GM18858 (cell line): ENCODE results near the gene CCDC187.
"Not testable (repeated sequence)": the region's sequence is repeated elsewhere in the genome, so short reads cannot be mapped to it uniquely, and the experiment has no call there.

Source experiments
- ATAC-seq: cut with Tn5 transposase; IDR thresholded peaks from one replicate; pipeline ENCODE4 v1.9.1; 2021; ENCODE audit not compliant: unreplicated experiment

The CCDC187 gene

DNA sequence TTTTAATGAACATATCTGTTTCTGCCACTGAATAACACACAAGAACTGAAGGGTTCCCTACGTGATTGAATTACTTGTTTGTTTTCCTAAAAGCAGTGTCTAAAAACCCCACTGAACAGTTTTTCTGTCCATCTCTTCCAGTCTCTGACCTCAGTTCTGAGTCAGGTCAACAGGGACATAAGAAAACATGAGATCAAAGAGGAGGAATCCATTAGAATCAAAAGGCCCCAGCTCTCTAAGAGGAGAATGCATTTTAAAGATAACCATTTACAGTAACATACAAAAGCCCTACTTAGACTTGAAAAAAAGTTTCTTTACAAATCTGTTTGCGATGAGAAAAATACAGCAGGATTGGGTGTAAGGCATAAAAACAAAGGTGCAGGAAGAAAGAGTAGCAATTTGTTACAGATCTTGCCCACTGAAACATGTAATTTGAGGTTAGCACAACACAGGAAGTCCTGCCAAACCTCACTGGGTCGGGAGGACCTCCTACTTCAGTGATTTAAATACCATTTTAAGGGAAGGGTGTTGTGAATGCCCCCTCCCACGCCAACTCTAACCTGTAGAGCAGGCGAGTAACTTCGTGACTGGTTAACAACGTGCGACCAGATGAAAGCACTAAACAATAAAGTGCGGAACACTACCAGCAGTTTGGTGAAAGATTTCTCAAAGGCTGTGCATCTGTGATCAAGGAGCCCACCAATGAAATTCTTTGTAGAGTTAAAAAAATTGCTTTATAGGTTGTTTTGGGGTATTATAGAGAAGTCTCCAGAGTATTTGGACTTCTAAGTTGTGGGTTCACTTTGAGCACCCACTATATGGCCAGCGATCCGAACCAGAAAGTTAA is 59.5 kb downstream of the CCDC187 start:
- ATAC-seq = peak; percentile 29

DNA sequence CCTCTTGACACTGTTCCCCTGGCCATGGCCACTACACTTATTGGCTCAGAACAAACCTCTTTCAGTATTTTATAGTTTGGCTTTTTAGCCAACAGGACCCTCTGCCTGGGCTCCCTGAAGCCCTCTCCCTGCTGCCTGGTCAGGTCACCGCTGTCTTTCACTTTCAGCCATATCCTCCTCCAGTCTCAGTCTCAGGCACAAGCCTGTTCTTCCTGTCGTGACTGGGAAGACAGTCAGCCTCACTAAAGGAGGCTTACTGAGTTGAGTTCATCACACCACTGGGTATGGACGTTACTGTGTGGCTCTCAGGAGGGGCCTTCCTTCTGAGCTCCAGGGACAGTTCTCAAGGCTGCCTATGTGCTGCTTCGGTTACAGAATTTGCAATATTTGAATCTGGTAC is 60.3 kb downstream of the CCDC187 start:
- no peak for ATAC-seq

DNA sequence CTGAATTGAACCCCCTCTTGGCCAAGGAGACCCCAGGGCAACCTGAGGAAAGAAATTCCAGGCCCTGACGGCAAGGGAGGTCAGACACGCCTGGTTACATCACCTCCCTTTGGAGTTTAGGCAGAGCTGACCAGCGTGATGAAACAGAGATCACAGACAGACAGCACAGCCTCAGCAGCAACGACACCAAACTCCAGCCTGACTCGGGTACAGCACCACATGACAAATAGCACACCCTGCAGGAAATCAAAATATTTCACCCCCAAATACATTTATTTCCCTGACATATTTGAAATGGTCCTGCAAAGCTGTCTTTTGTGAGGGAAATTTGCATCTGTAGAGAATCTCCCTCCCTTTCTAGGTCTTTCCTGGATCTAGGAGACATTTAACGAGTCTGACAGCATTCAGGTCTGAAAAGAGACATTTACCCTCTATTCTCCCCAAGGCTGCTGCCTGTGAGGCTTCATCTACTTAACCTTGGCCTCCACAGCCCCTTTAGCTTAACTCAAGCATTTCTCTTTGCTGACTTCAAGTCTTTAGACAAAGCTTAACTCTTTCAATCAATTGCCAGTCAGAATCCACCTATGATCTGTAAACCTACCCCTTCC is 60.9 kb downstream of the CCDC187 start:
- no peak for ATAC-seq

DNA sequence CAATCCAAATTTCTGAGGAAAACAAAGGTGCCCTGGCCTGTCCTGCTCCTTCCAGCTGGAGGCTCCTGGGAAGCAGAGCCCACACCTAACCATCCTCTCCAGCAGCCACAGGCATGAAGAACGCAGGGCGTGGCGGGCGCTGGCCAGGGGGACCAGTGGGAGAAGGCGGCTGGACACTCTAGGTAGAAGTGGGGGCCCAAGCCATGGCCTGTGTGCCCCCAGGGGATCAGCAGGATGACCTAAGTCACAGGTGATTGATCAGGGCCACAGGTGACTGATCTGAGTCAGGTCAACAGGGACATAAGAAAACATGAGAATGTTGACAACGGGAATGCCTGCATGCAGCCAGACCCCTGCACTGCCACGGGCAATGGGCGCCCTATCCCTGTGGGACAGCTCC is 61.6 kb downstream of the CCDC187 start:
- ATAC-seq = no peak

DNA sequence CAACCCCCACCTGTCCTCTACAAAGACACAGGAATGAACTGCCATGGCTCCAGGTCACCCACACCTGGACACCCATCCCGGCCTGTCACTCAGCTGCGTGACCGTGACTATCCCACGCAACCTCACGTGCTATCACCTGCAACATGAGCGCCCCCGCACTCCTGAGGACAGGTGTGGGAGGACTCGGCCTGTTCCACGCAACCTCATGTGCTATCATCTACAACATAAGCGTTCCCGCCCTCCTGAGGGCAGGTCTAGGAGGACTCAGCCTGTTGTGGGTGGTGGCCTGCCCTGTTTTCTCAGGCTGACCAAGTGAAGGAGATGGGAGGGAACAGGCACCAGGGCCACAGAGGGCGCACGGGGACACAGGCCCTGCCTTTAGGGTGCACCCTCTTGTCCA is 62.4 kb downstream of the CCDC187 start:
- ATAC-seq = no peak

DNA sequence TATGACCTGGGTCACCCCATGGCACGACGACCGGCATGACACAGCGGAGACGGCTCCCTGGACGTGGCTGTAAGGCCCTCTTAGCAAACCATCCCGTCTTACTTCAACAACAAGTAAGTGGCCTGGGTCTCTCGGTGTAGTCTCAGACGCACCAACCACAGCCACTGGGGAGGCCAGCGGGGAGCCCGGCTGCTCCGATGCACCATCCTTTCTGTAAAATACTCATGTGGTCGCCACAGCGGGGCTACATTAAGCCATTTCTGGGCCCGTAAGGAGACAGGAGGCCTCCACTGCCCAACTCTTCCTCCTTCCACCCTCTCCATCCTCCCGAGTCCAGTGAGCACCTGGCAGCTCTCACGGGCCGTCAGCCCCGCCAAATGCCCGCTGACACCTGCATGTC is 63.0 kb downstream of the CCDC187 start:
- ATAC-seq = no peak

DNA sequence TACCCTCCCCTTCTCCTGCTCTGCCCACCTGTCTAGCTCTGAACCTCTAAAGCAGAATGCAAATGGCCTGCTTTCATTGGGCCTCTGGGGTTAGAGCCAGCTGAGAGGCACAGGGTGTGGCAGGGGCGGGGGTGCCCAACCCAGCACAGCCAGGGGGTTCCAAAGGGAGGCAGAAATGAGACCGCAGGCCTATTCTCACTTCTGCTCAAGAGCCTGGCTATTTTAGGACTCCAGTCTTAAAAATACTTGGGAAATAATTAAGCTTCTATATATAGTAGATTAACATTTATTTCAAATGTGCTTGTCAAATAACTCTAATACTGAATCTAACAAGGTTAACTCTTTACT is 63.9 kb downstream of the CCDC187 start:
- no peak for ATAC-seq

DNA sequence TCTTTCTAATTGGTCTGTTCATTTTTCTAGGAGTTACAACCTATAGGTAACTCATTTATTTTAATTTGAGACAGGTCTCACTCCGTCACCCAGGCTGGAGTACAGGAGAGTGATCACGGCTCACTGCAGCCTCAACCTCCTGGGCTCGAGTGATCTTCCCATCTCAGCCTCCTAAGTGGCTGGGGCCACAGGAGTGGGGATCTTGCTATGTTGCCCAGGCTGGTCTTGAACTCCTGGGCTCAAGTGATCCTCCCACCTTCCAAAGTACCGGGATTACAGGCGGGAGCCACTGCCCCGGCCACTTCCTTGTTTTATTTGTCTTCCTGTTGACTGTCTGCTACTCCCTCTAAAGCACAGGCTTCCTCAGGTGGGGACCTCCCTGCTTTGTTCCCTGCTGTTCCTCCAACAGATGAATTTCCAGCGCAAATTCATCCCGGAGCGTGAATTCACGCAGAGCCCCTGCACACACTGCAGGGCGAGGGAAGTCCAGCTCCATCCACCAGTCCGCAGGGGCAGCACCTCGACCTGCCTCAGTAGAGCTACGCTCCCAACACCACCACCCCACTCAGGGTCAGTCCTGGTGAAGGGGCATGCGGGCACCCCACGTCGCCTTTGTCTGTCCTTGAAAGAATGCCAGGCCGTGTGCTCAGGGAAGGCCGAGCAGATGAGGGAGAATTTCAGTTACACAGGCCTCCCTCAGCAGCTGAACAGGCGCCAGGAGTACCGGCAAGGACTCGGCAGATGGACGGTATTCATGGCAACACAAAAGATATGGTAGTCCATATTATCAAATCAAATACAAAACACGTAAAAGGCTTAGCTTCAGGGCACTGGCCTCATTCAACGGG is 64.5 kb downstream of the CCDC187 start:
- no peak for ATAC-seq

DNA sequence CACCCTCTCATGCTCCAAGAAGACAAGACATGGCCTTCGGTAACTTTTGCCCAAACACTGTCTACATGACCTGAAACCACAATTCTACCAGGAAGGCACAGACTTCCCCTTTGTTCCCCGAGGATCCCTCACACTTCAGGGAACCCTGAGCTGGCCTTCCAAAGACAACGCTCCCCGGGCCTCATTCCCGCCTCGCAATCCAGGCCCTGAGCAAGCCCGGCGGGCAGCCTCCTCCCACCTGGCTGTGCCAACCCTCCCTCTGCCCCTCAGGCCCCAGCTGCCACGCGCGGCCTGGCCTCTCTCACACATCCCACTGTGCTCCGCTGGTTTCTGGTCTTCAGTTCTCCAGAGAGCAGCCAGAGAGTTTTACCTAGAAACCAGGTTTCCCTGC is 65.6 kb downstream of the CCDC187 start:
- ATAC-seq = no peak

DNA sequence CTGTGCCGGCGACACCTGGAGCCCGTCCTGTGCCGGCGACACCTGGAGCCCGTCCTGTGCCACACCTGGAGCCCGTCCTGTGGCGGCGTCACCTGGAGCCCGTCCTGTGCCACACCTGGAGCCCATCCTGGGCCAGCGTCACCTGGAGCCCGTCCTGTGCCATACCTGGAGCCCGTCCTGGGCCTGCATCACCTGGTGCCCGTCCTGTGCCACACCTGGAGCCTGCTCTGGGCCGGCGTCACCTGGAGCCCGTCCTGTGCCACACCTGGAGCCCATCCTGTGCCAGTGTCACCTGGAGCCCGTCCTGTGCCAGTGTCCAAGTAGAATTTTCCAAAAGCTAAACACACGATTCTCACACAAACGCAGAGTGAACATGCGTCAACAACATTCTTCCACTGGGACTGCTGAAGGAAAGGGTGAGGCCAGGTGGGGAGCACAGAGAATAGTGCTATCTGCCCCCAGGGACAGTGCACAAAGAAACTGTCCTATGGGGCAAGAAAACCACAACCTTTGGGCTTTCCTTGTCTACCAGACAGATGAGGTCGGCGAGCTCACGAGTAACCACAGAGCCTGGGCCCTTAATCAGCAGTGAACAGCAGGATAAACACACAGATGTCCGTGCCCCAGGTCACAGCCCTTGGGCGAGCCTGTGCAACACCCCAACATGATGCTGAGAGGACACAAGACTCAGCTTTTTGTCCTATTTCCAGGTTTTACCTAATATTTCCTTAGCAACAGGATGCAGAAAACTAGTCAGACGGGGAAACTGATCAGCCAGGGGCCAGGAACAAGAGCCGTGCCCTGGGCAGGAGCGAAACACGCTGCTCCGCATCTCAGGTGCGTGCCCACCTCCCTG is 66.2 kb downstream of the CCDC187 start:
- no peak for ATAC-seq

DNA sequence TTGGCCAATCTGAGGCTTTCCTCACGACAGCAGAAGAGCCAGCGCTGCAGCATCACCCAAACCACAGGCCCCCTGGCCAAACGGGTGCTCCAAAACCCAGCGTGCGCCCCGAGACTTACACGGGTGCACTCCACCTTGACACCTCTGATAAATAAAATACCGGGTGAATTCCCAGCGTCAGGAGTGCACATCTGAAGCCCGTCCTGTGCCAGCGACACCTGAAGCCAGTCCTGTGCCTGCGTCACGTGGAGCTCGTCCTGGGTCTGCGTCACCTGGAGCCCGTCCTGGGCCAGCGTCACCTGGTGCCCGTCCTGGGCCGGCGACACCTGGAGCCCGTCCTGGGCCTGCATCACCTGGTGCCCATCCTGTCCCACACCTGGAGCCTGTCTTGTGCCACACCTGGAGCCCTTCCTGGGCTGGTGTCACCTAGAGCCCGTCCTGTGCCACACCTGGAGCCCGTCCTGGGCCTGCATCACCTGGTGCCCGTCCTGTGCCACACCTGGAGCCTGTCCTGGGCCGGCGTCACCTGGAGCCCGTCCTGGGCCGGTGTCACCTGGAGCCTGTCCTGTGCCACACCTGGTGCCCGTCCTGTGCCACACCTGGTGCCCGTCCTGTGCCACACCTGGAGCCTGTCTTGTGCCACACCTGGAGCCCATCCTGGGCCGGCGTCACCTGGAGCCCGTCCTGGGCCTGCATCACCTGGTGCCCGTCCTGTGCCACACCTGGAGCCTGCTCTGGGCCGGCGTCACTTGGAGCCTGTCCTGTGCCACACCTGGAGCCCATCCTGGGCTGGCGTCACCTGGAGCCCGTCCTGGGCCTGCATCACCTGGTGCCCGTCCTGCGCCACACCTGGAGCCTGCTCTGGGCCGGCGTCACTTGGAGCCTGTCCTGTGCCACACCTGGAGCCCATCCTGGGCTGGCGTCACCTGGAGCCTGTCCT is 67.2 kb downstream of the CCDC187 start:
- not testable (repeated sequence) for ATAC-seq

DNA sequence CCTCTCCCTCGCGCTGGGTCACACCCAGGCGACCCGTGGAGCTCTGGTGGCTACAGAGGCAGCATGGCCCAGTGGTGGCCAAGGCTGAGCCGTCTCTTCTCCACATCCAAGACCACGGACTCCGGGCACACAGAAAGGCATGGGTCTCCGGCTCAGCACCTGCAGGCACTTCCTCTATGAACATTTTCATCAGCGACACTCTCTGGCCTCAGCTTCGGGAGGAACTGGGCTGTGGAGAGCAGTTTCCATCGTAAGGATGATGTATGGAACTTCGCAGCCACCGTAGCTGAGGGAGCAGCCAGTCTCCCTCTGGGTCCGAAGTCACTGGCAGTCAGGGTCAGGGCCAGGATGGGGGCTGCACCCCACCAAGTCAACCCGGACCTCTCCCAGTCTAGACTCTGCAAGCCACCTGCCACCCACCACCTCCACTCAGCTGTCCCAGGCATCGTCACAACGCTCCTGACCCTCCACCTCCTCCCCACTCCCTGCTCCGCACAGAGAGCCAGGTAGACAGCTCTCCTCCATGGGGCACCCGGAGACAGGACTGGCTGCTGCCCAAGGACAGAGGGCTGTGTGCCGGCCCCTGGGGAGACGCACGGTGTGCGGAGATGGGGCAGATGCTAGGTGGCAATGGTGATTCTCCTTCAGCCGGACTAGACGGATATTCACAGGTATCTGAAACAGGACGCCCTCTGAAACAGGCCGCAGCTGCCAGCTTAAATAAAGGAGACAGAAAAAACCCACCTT is 68.0 kb downstream of the CCDC187 start:
- no peak for ATAC-seq

DNA sequence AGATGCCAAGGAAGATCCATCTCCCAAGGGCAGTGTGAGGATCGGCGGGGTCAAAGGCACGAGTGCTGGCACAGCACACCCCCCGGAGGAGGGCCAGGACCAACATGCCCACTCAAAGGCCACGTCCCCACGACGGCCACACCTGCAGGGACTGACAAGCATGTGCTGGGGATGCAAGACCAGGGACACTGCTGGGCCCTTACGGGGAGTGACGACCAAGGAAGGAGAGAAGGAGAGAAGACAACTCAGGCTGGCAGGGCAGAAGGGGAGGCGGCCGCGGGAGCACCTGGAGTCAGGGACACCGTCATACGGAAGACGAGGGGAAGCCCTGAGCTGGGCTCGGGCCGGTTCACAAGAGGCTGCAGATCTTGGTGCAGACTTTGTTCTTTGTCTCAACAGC is 68.7 kb downstream of the CCDC187 start:
- ATAC-seq = no peak

DNA sequence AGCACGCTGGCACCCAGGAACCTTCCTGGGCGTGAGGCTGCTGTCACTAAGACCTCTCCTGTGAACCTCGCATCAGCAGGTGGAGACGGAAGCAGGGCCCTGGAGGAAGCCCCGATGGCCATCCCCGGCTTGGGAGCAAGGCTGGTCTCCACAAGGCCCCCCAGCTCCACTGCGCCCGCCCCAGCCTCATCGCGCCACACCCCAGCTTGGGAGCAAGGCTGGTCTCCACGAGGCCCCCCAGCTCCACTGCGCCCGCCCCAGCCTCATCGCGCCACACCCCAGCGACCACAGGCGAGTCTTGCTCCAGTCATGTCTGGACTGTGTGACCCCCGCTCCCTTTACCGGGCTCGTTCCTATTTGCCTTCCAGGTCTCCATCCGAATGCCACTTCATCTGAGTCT is 69.3 kb downstream of the CCDC187 start:
- no peak for ATAC-seq

DNA sequence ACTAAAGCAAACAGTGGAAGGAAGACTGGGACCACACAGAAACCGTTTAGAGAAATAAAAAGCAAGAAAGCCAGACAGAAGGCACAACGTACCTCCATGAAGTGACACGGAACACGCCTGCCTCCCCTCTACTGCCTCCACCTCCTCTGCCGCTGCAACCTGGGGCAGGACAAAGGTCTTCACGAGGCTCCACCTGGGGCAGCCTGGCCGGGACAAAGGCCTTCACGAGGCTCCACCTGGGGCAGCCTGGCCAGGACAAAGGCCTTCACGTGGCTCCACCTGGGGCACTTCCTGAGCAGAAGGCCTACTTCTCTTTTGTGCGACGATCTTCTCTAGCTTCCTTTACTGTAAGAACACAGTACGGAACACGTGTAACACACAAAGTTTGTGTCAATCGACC is 70.0 kb downstream of the CCDC187 start:
- ATAC-seq = no peak

DNA sequence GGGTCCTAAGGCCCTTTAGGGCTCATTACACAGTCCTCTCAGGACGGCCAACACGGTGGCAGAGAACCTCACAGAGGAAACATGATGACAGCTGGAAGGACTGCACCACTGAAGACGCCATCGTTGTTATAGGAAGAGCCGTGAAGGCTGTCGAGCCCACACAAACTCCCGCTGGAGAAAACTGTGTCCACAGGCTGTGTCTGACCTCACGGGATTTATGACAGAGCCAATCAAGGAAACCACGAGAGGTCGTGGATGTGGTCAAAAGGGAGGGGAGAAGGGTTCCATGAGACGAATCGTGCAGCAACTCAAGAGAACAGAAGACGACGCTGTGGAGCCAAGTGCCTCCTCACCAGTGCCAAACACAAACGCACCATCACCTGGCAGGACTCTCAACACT is 70.5 kb downstream of the CCDC187 start:
- ATAC-seq = no peak

DNA sequence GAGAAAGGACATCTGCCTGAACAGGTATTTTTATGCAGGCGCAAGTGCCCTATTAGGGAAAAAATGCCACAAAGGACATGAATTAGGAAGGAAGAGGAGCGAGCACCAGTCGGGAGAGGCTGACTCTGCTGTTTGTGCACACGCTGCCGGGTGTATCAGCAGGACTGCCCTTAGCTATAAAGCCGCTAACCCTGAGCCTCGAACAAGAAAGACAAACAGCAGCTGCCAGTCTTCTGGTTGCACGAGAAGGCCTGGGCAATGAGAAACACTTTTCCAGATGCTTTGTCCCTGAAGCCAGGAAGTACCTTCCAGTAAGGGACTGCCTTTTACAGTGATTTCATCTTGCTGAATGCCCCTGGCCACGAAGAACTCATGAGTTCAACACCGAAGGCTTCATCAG is 70.9 kb downstream of the CCDC187 start:
- no peak for ATAC-seq

DNA sequence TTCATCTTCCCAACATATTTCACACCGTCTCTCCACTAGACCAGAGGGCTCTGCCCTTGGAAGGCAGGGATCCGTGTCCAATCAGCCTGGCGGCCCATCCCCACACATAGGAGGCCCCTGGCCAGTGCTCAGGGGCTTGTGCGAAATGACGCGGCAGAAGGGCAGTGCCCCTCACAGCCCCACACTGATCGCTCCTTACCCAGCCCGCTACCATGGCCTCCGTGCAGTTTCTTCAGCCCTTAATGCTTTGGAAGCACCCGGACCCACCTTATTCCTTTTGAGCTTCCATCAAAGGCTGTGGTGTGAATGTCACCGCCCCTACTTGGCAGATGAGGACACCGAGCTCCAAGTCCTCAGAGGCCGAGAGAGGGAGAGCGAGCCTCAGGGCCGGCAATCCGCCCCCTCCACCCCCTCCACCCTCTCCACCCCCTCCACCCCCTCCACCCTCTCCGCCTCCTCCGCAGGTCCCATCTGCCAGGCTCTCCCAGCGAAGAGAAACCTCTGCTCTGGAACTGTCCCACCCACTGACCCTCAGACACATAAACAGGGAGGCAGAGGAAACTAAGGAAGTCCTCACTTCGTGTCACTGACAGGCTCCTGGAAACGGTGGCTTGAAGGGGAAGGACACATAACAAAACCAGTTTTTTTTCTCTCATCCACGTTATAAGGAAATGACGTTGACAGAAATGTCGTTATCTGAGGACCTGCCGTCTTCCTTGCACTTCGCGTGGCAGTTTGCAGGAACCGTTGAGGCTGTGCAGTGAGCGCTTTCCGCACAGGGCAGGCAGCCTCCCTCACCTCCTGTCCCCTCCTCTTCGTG is 72.2 kb downstream of the CCDC187 start:
- no peak for ATAC-seq
